Renal cortex interstitium (tissue), 11 donors: Measurements from ENCODE around the gene ZNF10. TPM values are rescaled to one million over a fixed set of nuclear protein-coding genes. Genes with fewer than 3 reads are reported as not detected.
A peak's percentile ranks its signal among the peaks of the same experiment; 100 is the strongest.

Source experiments
- DNase-seq, 11 donors: peaks; one replicate each; pipeline ENCODE4 v3.0.0-alpha.2; 2013; ENCODE audit warnings: low read depth in 9 of 11, low spot score in 4 of 11; ENCODE audit errors: extremely low read depth in 1 of 11
- polyA plus RNA-seq, 3 donors: library from polyadenylated mRNA; unstranded; fragments of 120-200 nt; gene quantifications; one replicate each; pipeline ENCODE4 v1.2.1, GENCODE V29; 2013; ENCODE audit not compliant: insufficient read length in 3 of 3

Gene ZNF10
- polyA plus RNA-seq, 3 donors: 17.1 to 38.0 (median 21.8) TPM

DNA sequence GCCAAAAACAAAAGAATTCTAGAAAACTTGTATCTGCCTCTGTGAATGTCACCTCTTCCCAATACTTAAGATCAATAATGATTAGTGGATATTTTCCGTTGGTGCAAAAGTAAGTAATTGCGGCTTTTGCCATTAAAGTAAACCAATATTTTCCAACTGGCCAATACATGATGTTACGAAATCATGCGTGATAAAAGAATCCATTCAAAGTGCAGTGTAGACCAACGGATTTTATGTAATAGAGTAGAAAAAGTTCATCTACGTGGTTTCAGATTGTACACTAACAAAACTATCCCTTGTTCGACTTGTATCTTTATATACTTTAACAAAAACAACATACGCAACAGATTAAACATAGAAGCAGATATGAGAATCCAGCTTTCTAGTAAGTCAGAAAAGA, 50.2 kb downstream of the ZNF10 start:
- DNase-seq: no peak

DNA sequence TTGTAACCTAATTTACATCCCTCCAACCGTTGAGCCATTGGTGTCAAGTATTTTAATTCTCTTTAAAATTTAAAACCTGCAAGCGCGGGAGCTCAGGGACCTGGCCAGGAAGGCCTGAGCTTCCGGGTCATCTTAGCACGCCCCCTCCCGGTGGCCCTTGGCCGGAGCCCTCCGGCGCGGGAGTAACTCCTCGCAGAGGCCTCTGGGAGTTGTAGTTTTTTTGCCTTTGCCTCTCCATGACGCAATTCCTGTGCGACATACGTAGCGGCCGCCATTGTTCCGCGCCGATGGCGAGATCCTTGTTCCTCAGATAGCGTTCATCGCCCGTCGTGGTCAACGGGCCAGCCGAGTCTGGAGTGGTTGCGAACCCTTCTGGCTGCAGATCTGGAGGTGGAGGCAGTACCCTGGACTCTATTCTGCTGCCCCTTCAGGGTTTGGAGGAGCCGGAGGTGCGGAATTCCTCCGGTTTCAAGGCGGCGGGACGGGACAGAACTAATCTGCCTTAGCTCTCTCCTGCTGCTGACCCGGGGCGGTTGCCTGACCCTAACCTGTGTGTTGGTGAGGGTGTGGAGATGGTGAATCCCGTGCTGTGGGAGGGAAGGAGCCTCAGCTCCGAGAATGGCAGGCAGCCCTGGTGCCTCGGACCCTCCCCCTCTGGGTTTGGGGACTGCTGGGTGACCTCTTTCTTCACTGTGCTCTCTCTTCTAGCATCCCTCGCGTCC, 51.0 kb downstream of the ZNF10 start, which contains the start of gene ZNF268:
Gene ZNF268, plus strand, starts transcription at position 258 of the 722 bp plus-strand sequence. CDS start 503 bp downstream, outside the sequence.
- DNase-seq: peak; percentile 84 to 95 (median 90)

DNA sequence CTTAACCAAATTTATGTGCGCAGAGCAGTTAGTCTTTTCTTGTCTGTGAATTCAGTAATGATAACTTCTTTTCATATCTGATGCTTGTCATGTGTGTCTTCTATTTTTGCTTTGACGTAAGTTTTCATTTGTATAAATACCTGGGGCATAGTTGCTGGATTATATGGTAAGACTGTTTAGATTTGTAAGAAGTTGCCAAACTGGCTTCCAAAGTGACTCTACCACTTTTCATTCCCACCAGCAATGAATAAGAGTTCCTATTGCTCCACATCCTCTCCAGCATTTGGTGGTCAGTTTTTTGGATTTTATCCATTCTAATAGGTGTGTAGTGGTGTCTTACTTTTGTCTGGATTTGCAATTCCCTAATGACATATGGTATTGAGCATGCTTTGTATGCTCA, 59.7 kb downstream of the ZNF10 start:
- no peak for DNase-seq

DNA sequence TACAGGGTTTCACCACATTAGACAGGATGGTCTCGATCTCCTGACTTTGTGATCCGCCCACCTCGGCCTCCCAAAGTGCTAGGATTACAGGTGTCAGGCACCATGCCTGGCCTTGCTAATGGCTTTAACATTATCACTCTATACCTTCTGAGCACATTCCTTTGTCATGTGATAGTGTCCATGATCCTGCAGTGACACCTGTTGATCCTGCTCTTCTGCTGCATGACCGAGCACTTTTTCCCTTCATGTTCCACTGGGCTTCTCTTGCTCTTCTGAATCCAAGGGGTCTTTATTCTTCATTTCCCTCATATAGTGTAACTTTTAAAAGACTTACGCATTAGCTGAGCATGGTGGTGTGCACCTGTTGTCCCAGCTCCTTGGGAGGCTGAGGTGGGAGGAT, 62.4 kb downstream of the ZNF10 start:
- DNase-seq: no peak

DNA sequence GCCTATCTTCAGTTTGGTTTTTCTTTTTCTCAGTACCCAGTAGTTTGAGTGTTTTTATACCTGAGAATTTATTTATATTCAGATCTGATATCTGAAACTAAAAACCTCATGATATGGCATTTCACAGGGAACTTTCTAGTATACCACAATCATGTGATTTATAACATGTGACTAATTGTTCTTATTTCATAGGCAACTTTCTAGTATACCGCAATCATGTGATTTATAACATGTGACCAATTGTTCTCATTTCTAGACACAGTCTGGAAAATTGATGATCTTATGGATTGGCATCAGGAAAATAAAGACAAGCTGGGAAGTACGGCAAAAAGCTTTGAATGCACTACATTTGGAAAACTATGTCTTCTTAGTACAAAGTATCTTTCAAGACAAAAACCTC, 71.5 kb downstream of the ZNF10 start:
- DNase-seq: no peak

DNA sequence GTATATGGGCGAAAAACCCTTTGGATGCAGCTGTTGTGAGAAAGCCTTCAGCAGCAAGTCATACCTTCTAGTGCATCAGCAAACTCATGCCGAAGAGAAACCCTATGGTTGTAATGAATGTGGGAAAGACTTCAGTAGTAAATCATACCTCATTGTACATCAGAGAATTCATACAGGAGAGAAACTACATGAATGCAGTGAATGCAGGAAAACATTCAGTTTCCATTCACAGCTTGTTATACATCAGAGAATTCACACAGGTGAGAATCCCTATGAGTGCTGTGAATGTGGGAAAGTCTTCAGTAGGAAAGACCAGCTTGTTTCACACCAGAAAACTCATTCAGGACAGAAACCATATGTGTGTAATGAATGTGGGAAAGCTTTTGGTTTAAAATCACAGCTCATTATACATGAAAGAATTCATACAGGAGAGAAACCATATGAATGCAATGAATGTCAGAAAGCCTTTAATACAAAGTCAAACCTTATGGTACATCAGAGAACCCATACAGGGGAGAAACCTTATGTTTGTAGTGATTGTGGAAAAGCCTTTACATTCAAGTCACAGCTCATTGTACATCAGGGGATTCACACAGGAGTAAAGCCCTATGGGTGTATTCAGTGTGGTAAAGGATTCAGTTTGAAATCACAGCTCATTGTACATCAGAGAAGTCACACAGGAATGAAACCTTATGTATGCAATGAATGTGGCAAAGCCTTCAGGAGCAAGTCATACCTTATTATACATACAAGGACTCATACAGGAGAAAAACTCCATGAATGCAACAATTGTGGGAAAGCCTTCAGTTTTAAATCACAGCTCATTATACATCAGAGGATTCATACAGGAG, 72.3 kb downstream of the ZNF10 start:
- DNase-seq: no peak

DNA sequence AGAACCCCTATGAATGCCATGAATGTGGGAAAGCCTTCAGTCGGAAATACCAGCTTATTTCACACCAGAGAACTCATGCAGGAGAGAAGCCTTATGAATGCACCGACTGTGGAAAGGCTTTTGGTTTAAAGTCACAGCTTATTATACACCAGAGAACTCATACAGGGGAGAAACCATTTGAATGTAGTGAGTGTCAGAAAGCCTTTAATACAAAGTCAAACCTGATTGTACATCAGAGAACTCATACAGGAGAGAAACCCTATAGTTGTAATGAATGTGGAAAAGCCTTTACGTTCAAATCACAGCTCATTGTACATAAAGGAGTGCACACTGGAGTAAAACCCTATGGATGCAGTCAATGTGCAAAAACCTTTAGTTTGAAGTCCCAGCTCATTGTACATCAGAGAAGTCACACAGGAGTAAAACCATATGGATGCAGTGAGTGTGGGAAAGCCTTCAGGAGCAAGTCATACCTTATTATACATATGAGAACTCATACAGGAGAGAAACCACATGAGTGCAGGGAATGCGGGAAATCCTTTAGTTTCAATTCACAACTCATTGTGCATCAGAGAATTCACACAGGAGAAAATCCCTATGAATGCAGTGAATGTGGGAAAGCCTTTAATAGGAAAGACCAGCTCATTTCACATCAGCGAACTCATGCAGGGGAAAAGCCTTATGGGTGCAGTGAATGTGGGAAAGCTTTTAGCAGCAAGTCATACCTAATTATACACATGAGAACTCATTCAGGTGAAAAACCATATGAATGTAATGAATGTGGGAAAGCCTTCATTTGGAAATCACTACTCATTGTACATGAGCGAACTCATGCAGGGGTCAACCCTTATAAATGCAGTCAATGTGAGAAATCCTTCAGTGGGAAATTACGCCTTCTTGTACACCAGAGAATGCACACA, 73.2 kb downstream of the ZNF10 start:
- DNase-seq: no peak

DNA sequence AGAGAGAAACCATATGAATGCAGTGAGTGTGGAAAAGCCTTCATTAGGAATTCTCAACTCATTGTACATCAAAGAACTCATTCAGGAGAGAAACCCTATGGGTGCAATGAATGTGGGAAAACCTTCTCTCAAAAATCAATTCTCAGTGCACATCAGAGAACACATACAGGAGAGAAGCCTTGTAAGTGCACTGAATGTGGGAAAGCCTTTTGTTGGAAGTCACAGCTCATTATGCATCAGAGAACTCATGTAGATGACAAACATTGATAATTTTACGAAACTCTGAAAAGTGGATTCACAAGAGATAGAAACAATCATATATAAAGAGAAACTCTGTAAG, 73.8 kb downstream of the ZNF10 start:
- DNase-seq: no peak

DNA sequence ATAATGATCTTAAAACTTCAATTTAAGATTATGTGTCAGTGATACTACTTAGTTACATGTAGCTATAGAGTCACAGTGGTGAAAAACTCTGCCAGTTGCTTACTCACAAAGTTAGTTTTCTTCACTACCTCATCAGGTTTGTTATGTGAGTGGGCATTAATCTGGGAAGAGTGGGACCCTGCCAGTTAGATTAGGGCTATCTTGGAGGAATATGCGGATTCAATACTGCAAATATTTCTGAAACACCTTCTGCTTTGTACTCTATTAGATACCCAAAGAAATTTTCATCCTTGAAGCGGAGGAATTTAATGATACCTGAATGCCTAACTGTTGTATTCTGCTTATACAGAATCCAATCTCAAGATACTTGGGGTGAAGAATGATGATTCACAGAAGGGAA, 76.0 kb downstream of the ZNF10 start:
- no peak for DNase-seq

Other genes starting within 250 kb of the ZNF10 start
- 10 to 100 TPM; 21.6 to 28.0 (median 22.7) TPM for gene CHFR, start 243.0 kb upstream of the ZNF10 start, polyA plus RNA-seq
- gene ZNF605, start 174.3 kb upstream of the ZNF10 start, polyA plus RNA-seq: 10 to 100 TPM; 23.6 to 27.9 (median 27.6) TPM
- gene ZNF26, start 144.3 kb upstream of the ZNF10 start, polyA plus RNA-seq: 10 to 100 TPM; 11.0 to 16.8 (median 12.8) TPM
- gene ZNF84, start 93.1 kb upstream of the ZNF10 start, polyA plus RNA-seq: 10 to 100 TPM; 63.0 to 81.9 (median 80.8) TPM
- gene ZNF140, start 49.7 kb upstream of the ZNF10 start, polyA plus RNA-seq: 10 to 100 TPM; 35.1 to 47.7 (median 43.8) TPM
- 1 to 10 TPM; 4.1 to 8.3 (median 4.5) TPM for gene ZNF891, start 353 bp upstream of the ZNF10 start, polyA plus RNA-seq
- 10 to 100 TPM; 28.8 to 34.9 (median 32.7) TPM for gene ZNF268, start 50.9 kb downstream of the ZNF10 start, polyA plus RNA-seq
- gene ANHX, start 105.2 kb downstream of the ZNF10 start, polyA plus RNA-seq: not detected